Activated CD8-positive, alpha-beta memory T cell treated with anti-CD3 and anti-CD28 coated beads for 48 hours (primary cell): Measurements from ENCODE around the gene TMEM217.

ENCODE experiments used
- DNase-seq, 3 experiments: peaks; one replicate each; pipeline ENCODE4 v3.0.0-alpha.2; 2020; ENCODE audit warnings: low read depth in 2 of 3, low spot score in 2 of 3

The TMEM217 gene

GRCh38 chr6:37280162-37280887 is 22.4 kb upstream of the TMEM217 start:
- no peak for DNase-seq

GRCh38 chr6:37279366-37280134 is 21.6 kb upstream of the TMEM217 start:
- no peak for DNase-seq

- DNase-seq: no peak
Observed at GRCh38 chr6:37277001-37277409, 19.1 kb upstream of the TMEM217 start.

- no peak for DNase-seq
Observed at GRCh38 chr6:37275350-37275749, 17.4 kb upstream of the TMEM217 start.

- DNase-seq: no peak
Observed at GRCh38 chr6:37273690-37274089, 15.7 kb upstream of the TMEM217 start.

- DNase-seq: no peak
Observed at GRCh38 chr6:37272834-37273566, 15.1 kb upstream of the TMEM217 start.

- no peak for DNase-seq
Observed at GRCh38 chr6:37269105-37269504, 11.2 kb upstream of the TMEM217 start.

- no peak for DNase-seq
Observed at GRCh38 chr6:37265860-37266259, 7.9 kb upstream of the TMEM217 start.

- DNase-seq: no peak
Observed at GRCh38 chr6:37265001-37265400, 7.1 kb upstream of the TMEM217 start.

GRCh38 chr6:37262446-37263026 is 4.6 kb upstream of the TMEM217 start:
- no peak for DNase-seq

- DNase-seq: no peak
Observed at GRCh38 chr6:37261198-37261597, 3.3 kb upstream of the TMEM217 start.

- no peak for DNase-seq
Observed at GRCh38 chr6:37260444-37260843, 2.5 kb upstream of the TMEM217 start.

GRCh38 chr6:37260040-37260439 is 2.1 kb upstream of the TMEM217 start:
- no peak for DNase-seq

- DNase-seq: no peak
Observed at GRCh38 chr6:37259191-37259590, 1.2 kb upstream of the TMEM217 start.

- DNase-seq: no peak
Observed at GRCh38 chr6:37258405-37259105, 611 bp upstream of the TMEM217 start.

GRCh38 chr6:37257320-37257633 is 667 bp downstream of the TMEM217 start:
- DNase-seq: no peak

GRCh38 chr6:37256692-37257319 is 1.1 kb downstream of the TMEM217 start:
- DNase-seq: no peak

GRCh38 chr6:37254881-37255280 is 3.1 kb downstream of the TMEM217 start:
- DNase-seq: no peak

GRCh38 chr6:37253486-37254007 is 4.4 kb downstream of the TMEM217 start:
- no peak for DNase-seq

GRCh38 chr6:37251211-37251780 is 6.6 kb downstream of the TMEM217 start:
- no peak for DNase-seq
